ENCODE results near the gene BCAN. TPM values are rescaled to one million over a fixed set of nuclear protein-coding genes. Genes with fewer than 3 reads are reported as not detected.

BCAN gene
- total RNA-seq, 2 experiments from 2014 or later, result not detected

DNA sequence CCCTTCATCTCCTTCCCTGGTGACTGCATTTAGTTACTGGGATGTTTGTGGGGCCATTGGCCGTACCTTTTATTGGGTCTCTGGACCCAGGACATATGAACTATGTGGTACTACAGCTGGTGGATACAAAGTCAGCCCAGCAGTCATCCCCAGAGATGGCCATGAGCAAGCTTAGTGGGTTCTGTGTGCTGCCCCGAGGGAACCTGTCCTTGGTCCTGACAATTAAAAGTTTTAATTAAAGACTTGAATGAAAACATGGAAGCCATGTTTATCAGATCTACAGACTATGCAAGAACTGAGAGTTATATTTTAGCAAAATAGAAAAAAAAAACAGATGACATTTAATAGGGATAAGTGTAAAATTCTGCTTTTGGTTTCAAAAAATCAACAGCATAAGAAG is 38.1 kb downstream of the BCAN start:
- DNase-seq (no peak), ATAC-seq (no peak)
- POLR2A ChIA-PET, result no interaction called here
- Mint-ChIP-seq H3K4me3 (no peak overlapping the region), H3K4me1 (peaks cover 30% of the 10 kb centered on the region), H3K36me3 (ENCODE audit: low read depth) (no peaks in the 10 kb centered on the region), H3K27me3 (peaks cover 37% of the 10 kb centered on the region), H3K27ac (no peak overlapping the region), H3K9me3 (ENCODE audit: low read depth) (no peaks in the 10 kb centered on the region)
- CTCF ChIA-PET, result interaction anchor here (0.5 to 5.6 kb wide), 8 partner anchors 10 to 308 kb away, joined by 3 to 57 read pairs (median 6); partner anchors contain the start of gene CRABP2
- intact Hi-C loops (cut with DNase I, micrococcal nuclease), result no loop called here

DNA sequence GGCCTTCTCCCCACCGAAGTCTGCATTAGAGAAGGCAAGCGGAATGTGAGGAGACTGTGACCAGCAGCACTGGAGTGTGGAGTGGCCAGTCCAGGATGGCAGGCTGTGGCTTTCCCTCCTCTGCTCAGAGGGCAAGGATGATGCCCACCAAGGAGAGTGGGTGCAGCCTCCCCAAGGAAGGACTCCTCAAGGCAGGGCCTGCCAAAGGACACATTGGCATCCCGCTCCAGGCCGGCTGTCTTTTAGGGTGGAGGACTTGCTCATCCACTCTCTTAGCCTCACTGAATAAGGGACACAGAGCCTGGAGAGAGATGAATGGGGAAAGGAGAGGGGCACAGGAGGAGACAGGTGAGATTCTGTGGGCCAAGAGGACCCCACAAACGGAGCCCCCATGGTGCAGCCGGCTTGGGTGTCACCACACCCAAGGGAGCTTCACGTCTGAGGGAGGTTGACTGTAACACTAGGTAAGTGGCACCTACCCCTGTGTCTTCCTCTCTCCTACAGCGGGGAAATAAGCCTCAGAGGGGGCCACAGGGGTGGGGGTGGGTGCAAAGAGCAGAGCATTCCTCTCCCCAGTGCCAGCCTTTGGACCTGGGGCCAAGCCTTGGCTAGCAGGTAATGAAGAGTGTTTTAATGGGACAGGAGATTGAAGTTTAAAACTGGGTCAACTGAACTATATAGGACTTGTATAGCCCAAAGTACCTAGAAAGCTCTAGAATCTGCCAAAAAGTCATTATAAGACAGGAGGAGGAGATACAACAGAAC is 39.5 kb downstream of the BCAN start:
- no peaks in the 10 kb centered on the region for H3K9me3 Mint-ChIP-seq (ENCODE audit: low read depth)
- peaks cover 30% of the 10 kb centered on the region for H3K4me1 Mint-ChIP-seq
- ChIA-PET POLR2A (interaction anchor here (1.8 kb wide), 1 partner anchor 45 kb away, joined by 3 read pairs; no protein-coding TSS in a partner anchor), CTCF (interaction anchor here (0.6 to 11.5 kb wide), 12 partner anchors 9 to 1249 kb away, joined by 3 to 220 read pairs (median 5); partner anchors contain the start of genes CRABP2, ISG20L2 and METTL25B)
- no peak overlapping the region for H3K4me3 Mint-ChIP-seq
- DNase-seq (no peak), ATAC-seq (no peak)
- no peaks in the 10 kb centered on the region for H3K36me3 Mint-ChIP-seq (ENCODE audit: low read depth)
- no peak overlapping the region for H3K27ac Mint-ChIP-seq
- intact Hi-C loops (cut with DNase I, micrococcal nuclease), result no loop called here
- peaks cover 33% of the 10 kb centered on the region for H3K27me3 Mint-ChIP-seq

DNA sequence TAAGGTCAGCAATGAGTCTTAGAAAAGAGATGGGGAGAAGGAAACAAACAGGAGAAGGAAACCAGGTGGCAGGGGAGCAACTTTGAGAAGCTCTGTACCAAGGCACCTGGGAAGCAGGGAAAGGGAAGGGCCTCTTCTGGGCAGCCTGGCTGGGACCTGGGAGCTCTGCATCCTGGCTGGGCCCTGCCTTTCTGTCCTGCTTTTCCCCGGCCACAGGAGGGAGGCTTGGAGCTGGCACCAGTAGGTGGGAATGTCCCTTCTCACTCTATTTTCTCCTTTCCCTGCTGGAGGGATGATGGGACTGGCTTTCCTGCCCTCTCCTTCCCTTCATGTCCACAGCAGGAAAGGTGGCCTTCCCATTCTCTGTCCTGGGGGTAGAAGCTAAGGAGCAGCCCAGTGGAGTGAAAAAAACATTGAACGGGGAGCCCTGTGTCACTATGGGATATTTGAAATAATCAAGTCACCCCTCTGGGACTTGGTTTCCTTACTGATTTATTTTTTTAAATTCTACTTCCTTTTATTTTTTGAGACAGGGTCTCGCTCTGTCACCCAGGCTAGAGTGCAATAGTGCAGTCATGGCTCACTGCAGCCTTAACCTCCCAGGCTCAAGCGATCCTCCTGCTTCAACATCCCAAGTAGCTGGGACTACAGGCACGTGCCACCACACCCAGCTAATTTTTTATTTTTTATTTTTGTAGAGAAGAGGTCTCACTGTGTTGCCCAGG is 40.4 kb downstream of the BCAN start:
- Mint-ChIP-seq H3K4me3 (no peak overlapping the region), H3K9me3 (ENCODE audit: low read depth) (no peaks in the 10 kb centered on the region), H3K36me3 (ENCODE audit: low read depth) (no peaks in the 10 kb centered on the region), H3K27ac (no peak overlapping the region), H3K4me1 (peaks cover 28% of the 10 kb centered on the region), H3K27me3 (peaks cover 31% of the 10 kb centered on the region)
- ATAC-seq (no peak), DNase-seq (no peak)
- ChIA-PET POLR2A (interaction anchor here (1.8 kb wide), 1 partner anchor 44 kb away, joined by 3 read pairs; no protein-coding TSS in a partner anchor), CTCF (interaction anchor here (0.6 to 11.5 kb wide), 11 partner anchors 8 to 1249 kb away, joined by 3 to 220 read pairs (median 4); partner anchors contain the start of genes ISG20L2 and METTL25B)
- intact Hi-C loops (cut with DNase I, micrococcal nuclease), result no loop called here

GRCh38 chr1:156684227-156684782 is 42.4 kb downstream of the BCAN start:
- CTCF ChIA-PET, result interaction anchor here (0.5 to 11.5 kb wide), 19 partner anchors 11 to 227 kb away, joined by 3 to 220 read pairs (median 3); partner anchors contain the start of genes CRABP2, ISG20L2, MEF2D and METTL25B
- H3K9me3 Mint-ChIP-seq (ENCODE audit: low read depth), result no peaks in the 10 kb centered on the region
- H3K4me3 Mint-ChIP-seq, result no peak overlapping the region
- intact Hi-C loops (cut with DNase I, micrococcal nuclease), result loop anchor here in 1 of 2 experiments (1.0 kb wide), 1 partner anchor 21 kb away; the partner anchor contains the start of gene CRABP2
- ATAC-seq (peak; percentile 90), DNase-seq (peak; percentile 68)
- H3K27me3 Mint-ChIP-seq, result peaks cover 27% of the 10 kb centered on the region
- H3K36me3 Mint-ChIP-seq (ENCODE audit: low read depth), result no peaks in the 10 kb centered on the region
- POLR2A ChIA-PET, result interaction anchor here (0.6 to 1.0 kb wide), 2 partner anchors 42 to 44 kb away, joined by 3 read pairs; partner anchors contain the start of genes ISG20L2 and METTL25B
- peaks cover 21% of the 10 kb centered on the region for H3K4me1 Mint-ChIP-seq
- no peak overlapping the region for H3K27ac Mint-ChIP-seq

DNA sequence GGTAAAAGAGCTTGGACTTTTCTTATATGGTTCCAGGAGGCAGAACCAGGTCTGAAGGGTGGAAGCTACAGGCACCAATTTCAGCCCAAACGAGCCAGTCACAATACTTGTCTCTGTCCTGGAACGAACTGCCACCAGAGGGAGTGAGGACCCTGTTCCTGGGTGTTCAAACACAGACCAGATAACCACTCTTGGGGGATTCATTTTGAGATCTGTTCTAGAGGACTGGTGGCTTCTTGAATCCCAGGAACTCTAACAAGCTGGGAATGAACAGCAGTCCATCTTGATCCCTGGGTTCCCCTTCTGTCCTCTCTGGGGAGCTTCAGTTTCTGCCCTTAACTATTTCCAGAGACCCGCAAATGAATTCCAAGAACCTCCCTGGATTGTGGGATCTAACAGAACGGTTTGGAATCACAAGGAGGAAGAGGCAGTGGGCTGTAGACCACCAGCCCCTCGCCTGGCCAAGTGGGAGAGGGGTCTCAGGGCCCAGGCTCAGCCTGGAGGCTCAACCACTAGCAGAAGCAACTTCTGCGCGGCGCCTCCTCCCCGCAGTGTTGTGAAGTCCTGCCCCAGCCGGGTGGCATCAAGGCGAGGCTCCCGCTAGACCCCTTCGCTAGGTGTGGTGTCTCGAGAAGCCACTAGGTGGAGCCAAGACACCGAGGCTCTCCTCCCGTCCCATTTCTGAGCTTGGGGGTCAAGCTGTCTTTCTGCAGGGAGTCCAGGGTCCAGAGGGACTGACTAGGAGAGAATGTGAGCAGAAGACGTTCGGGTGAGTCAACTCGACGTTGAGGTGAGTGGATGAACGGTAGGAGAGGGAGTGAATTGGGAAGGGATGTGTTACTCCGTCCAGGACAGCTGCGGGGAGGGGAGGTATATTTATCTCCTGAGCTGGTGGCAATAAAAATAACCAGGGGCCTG is 47.4 kb downstream of the BCAN start:
- peak; percentile 96 for ATAC-seq
- Mint-ChIP-seq H3K27ac (no peak overlapping the region), H3K27me3 (peaks cover 48% of the 10 kb centered on the region), H3K4me1 (peaks cover 29% of the 10 kb centered on the region), H3K36me3 (ENCODE audit: low read depth) (no peaks in the 10 kb centered on the region), H3K4me3 (peak overlapping the region; percentile 6), H3K9me3 (ENCODE audit: low read depth) (no peaks in the 10 kb centered on the region)
- DNase-seq, result peak; percentile 88
- intact Hi-C loops (cut with DNase I, micrococcal nuclease), result loop anchor here (1.0 to 5.0 kb wide), 9 partner anchors 16 to 238 kb away; partner anchors contain the start of genes NTRK1 (in 2 of the 2), CRABP2 (in 1 of the 2) and PRCC (in 1 of the 2)
- ChIA-PET CTCF (interaction anchor here (0.5 to 11.5 kb wide), 56 partner anchors 7 to 1456 kb away, joined by 3 to 220 read pairs (median 4); partner anchors contain the start of genes CRABP2, INSRR, ISG20L2 and METTL25B), POLR2A (interaction anchor here (0.5 to 3.1 kb wide), 3 partner anchors 16 to 53 kb away, joined by 3 to 15 read pairs (median 3); partner anchors contain the start of gene CRABP2)

DNA sequence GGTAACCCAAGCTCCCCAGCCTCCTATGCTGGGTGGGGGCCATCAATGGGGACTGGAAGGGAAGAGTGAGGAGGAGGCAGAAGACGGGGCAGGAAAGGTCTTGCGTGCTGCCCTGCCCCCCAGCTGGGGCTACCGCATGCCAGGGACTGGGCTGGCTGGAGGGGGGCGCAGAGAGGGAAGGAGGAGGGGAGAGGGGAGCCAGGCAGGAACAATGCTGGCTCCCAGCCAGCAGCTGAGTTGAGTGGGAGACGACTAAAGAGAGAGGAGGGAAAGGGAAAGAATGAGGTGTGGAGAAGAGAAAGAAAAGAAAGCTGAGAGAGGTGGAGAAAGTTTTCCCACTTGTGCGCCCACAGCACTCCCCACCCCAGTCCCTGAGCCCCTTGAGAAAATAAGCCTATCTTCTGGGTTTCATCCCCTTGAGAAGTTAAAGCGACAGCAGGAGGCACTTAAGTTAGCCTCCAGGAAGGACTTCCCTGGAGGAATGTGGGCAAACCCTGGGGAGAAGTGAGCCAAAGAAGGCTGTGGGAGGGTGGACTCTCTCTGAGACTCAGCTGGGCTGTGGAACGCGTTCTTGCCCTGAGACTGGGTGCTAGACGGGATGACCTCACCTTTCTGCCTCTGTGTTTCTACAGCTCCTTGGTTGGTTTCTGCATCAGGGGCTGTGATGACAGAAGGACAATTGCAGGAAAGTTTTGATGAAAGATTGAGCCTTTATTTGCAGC is 48.2 kb downstream of the BCAN start:
- Mint-ChIP-seq H3K9me3 (ENCODE audit: low read depth) (no peaks in the 10 kb centered on the region), H3K4me1 (peaks cover 22% of the 10 kb centered on the region), H3K36me3 (ENCODE audit: low read depth) (no peaks in the 10 kb centered on the region), H3K27me3 (peaks cover 52% of the 10 kb centered on the region), H3K27ac (no peak overlapping the region), H3K4me3 (no peak overlapping the region)
- intact Hi-C loops (cut with DNase I, micrococcal nuclease), result loop anchor here (1.0 to 5.0 kb wide), 9 partner anchors 15 to 237 kb away; partner anchors contain the start of genes NTRK1 (in 2 of the 2), CRABP2 (in 1 of the 2) and PRCC (in 1 of the 2)
- CTCF ChIA-PET, result interaction anchor here (0.5 to 11.5 kb wide), 49 partner anchors 8 to 467 kb away, joined by 3 to 220 read pairs (median 5); partner anchors contain the start of genes CRABP2, INSRR, ISG20L2 and METTL25B
- POLR2A ChIA-PET, result interaction anchor here (0.5 to 3.1 kb wide), 4 partner anchors 16 to 99 kb away, joined by 3 to 15 read pairs (median 4); partner anchors contain the start of genes CRABP2 and NAXE
- DNase-seq, result no peak
- ATAC-seq, result no peak

DNA sequence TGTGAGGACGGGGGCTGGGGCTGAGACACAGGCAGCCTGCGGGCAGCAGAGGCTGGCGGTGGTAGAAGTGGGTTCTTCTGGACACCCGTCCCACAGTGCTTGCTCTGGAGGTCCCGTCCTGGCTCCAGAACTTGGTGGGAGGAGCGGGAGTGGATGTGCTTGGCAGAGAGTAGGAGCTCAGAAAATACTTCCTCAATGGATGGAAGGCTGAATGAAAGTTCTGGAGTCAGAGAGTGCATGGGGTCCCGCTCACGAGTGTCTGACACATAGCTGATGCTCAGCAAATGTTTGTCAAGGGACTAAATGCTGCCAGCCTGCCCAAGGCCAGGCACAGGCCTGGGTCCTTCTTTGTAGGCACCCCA is 48.7 kb downstream of the BCAN start:
- POLR2A ChIA-PET, result interaction anchor here (0.6 to 3.1 kb wide), 5 partner anchors 15 to 99 kb away, joined by 3 to 15 read pairs (median 4); partner anchors contain the start of genes CRABP2 and NAXE
- intact Hi-C loops (cut with DNase I, micrococcal nuclease), result no loop called here
- Mint-ChIP-seq H3K27ac (no peak overlapping the region), H3K4me3 (no peak overlapping the region), H3K4me1 (peaks cover 22% of the 10 kb centered on the region), H3K36me3 (ENCODE audit: low read depth) (no peaks in the 10 kb centered on the region), H3K9me3 (ENCODE audit: low read depth) (no peaks in the 10 kb centered on the region), H3K27me3 (peaks cover 52% of the 10 kb centered on the region)
- CTCF ChIA-PET, result interaction anchor here (0.7 to 11.5 kb wide), 24 partner anchors 9 to 237 kb away, joined by 3 to 220 read pairs (median 7); partner anchors contain the start of genes CRABP2, INSRR, ISG20L2 and METTL25B
- DNase-seq, result no peak
- ATAC-seq, result no peak

DNA sequence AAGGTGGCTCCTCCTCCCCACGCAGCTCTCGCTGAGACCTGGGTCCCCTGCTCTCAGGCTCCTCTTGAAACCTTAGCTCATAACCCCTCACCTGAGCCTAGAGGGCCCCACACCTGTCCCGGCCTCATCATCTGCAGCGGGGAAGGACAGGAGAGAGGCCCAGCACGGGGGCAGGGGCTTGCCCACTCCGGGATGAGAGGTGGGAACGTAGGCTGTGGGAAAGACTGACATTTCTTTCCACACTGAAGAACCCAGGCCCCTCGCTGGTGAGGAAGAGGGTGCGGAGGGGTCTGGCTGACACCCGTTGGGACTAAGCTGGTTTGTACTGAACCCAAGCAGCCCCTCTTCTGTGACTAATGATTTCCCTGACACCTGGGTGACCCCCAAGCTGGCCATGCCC is 49.3 kb downstream of the BCAN start:
- intact Hi-C loops (cut with DNase I, micrococcal nuclease), result no loop called here
- H3K27me3 Mint-ChIP-seq, result peaks cover 52% of the 10 kb centered on the region
- no peak overlapping the region for H3K27ac Mint-ChIP-seq
- ChIA-PET POLR2A (interaction anchor here (0.6 to 3.1 kb wide), 3 partner anchors 19 to 75 kb away, joined by 3 to 15 read pairs (median 6); no protein-coding TSS in a partner anchor), CTCF (interaction anchor here (0.9 to 11.5 kb wide), 8 partner anchors 11 to 199 kb away, joined by 3 to 220 read pairs (median 44); partner anchors contain the start of genes CRABP2, ISG20L2, METTL25B and NES)
- no peak overlapping the region for H3K4me3 Mint-ChIP-seq
- no peaks in the 10 kb centered on the region for H3K36me3 Mint-ChIP-seq (ENCODE audit: low read depth)
- no peaks in the 10 kb centered on the region for H3K9me3 Mint-ChIP-seq (ENCODE audit: low read depth)
- peaks cover 22% of the 10 kb centered on the region for H3K4me1 Mint-ChIP-seq
- DNase-seq, result no peak
- ATAC-seq, result no peak

DNA sequence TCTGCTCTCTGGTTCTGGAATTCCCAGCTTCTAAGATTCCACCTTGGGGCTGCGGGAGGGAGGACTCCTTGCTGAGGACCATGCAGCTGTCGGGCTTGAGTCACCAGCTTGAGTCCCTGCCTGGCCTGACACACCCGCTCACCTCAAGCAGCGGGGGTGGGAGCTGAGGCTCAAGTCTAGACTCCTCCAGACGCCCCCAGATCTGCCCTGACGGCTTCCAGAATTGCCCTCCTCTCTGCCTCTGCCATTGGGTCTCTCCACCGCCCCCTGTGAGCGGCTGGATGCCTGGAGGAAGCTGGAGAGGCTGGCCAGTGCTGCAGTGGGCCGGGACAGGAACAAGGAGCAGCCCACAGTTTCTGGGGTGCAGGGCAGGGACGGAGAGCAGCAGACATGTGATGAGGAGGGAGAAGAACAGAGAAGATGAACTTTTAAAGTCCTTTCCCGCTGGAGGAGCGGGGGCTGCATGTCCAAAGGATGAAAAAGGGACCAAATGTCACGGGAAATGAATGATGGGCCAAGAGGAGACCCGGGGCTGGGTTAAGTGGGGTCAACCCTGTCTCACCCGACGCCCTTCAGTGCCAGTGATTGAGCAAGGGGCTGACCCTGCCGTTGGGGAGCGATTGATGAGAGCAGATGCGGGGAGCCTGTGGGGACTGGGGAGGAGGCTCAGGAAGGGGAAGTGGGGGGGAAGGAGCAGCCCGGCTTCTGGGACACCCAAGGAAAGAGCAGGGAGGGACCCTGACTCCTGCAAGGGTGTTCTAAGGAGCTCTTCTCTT is 49.9 kb downstream of the BCAN start:
- intact Hi-C loops (cut with DNase I, micrococcal nuclease), result no loop called here
- no peak for DNase-seq
- H3K4me3 Mint-ChIP-seq, result no peak overlapping the region
- peaks cover 22% of the 10 kb centered on the region for H3K4me1 Mint-ChIP-seq
- no peak overlapping the region for H3K27ac Mint-ChIP-seq
- peaks cover 56% of the 10 kb centered on the region for H3K27me3 Mint-ChIP-seq
- no peaks in the 10 kb centered on the region for H3K36me3 Mint-ChIP-seq (ENCODE audit: low read depth)
- ChIA-PET CTCF (interaction anchor here (0.9 to 11.5 kb wide), 7 partner anchors 11 to 199 kb away, joined by 3 to 220 read pairs (median 50); partner anchors contain the start of genes CRABP2, ISG20L2, METTL25B and NES), POLR2A (interaction anchor here (0.7 kb wide), 1 partner anchor 19 kb away, joined by 3 read pairs; no protein-coding TSS in a partner anchor)
- no peak for ATAC-seq
- no peaks in the 10 kb centered on the region for H3K9me3 Mint-ChIP-seq (ENCODE audit: low read depth)

All from activated CD4-positive, alpha-beta T cell treated with anti-CD3 and anti-CD28 coated beads for 36 hours (primary cell).